HFFc6 (cell line): ENCODE results near the gene SCARB1. TPM values are rescaled to one million over a fixed set of nuclear protein-coding genes. Genes with fewer than 3 reads are reported as not detected.

Experiments used
- DNase-seq: peaks from one replicate; pipeline ENCODE4 v3.0.0-alpha.2; 2018
- H3K27ac Mint-ChIP-seq: 2 replicates; pipeline ENCODE4 v1.8.0; 2020; ENCODE audit warnings: mild to moderate bottlenecking, mixed read lengths
- H3K27me3 Mint-ChIP-seq: 2 replicates; pipeline ENCODE4 v1.8.0; 2021; ENCODE audit warnings: mild to moderate bottlenecking, moderate library complexity, mixed read lengths; ENCODE audit not compliant: insufficient read depth
- H3K36me3 Mint-ChIP-seq: 2 replicates; pipeline ENCODE4 v1.8.0; 2021; ENCODE audit warnings: low read depth, mixed read lengths
- H3K4me1 Mint-ChIP-seq: 2 replicates; pipeline ENCODE4 v1.8.0; 2020; ENCODE audit warnings: low read depth, mixed read lengths
- H3K4me3 Mint-ChIP-seq: 2 replicates; pipeline ENCODE4 v1.8.0; 2020; ENCODE audit warnings: mild to moderate bottlenecking, moderate library complexity, mixed read lengths
- H3K9me3 Mint-ChIP-seq: 2 replicates; pipeline ENCODE4 v1.8.0; 2020; ENCODE audit warnings: mild to moderate bottlenecking, mixed read lengths
- CTCF ChIP-seq: fragments of 200-600 bp; sonication (generic); IDR thresholded peaks from 2 replicates; pipeline ENCODE4 v1.5.0; 2021; ENCODE audit warnings: antibody characterized with exemption, mild to moderate bottlenecking
- total RNA-seq, 6 experiments: library from RNA; stranded (reverse); fragmentation: NEBNext Ultra II Directional; extraction: Animal tissue kit (Norgen Biotek cat#: 25700); gene quantifications; 2 replicates in 1 of 6; 3 replicates in 5 of 6; pipeline ENCODE4 v1.2.3, GENCODE V29; 2021

SCARB1 gene
- total RNA-seq, 6 experiments from 2014 or later = 34.8 to 46.3 (median 36.8) TPM

DNA sequence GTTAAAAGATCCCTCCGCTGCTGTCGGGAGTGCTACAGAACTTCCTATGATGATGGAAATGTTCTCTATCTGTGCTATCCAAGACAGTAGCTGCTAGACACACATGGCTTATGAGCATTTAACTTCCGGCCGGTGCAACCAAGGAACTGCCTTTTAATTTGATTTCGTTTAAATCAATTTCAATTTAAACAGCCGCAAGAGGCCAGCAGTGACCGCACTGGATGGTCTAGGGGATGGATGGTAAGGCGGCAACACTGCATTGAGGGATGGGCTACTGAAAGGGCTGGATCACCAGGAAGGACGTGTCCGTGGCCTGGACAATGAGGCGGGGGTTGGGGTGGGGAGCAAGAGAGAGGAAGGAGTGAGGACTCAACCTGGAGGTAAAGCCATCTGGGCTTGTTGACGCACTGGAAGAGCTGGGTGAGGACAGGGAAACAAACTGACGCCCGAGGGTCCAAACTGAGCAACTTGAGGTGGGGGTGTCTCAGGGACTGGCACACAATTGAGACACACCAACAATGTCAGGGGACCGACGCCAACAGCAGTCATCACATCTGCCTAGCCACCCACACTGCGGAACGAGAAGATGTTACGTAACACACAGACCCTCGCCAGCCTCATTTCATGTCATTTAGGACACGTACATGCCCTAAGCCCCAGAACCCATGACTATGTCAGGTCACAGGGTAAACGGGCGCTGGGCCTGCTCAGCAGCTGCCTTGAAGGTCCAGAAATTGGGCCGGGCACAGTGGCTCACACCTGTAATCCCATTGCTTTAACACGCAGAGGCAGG lies 57.6 kb downstream of the SCARB1 start:
- no peak for DNase-seq

GRCh38 chr12:124805050-124805449 lies 58.6 kb downstream of the SCARB1 start:
- Mint-ChIP-seq H3K27ac (no peak overlapping the region), H3K36me3 (peaks cover 24% of the 10 kb centered on the region; the same call in 1 of the 2 replicates), H3K9me3 (no peaks in the 10 kb centered on the region), H3K4me3 (no peak overlapping the region), H3K27me3 (peaks cover 3% of the 10 kb centered on the region; the same call in 1 of the 2 replicates), H3K4me1 (peaks cover 5% of the 10 kb centered on the region)
- no peak for DNase-seq
- TF ChIP-seq CTCF = no peak

More for the DNA sequence above, 57.6 kb downstream of the SCARB1 start:
- H3K27me3 Mint-ChIP-seq = no peaks in the 10 kb centered on the region; the same call in 1 of the 2 replicates
- H3K27ac Mint-ChIP-seq = no peak overlapping the region
- peaks cover 8% of the 10 kb centered on the region for H3K4me1 Mint-ChIP-seq
- peaks cover 24% of the 10 kb centered on the region; the same call in 1 of the 2 replicates for H3K36me3 Mint-ChIP-seq
- H3K9me3 Mint-ChIP-seq = no peaks in the 10 kb centered on the region
- H3K4me3 Mint-ChIP-seq = no peak overlapping the region
- TF ChIP-seq CTCF = no peak

GRCh38 chr12:124804011-124804621 lies 59.5 kb downstream of the SCARB1 start:
- no peaks in the 10 kb centered on the region for H3K9me3 Mint-ChIP-seq
- peaks cover 24% of the 10 kb centered on the region; the same call in 1 of the 2 replicates for H3K36me3 Mint-ChIP-seq
- H3K27ac Mint-ChIP-seq = no peak overlapping the region
- no peak for TF ChIP-seq CTCF
- no peak overlapping the region for H3K4me3 Mint-ChIP-seq
- H3K27me3 Mint-ChIP-seq = peaks cover 6% of the 10 kb centered on the region; the same call in 1 of the 2 replicates
- DNase-seq = no peak
- no peaks in the 10 kb centered on the region for H3K4me1 Mint-ChIP-seq

GRCh38 chr12:124802361-124802760 lies 61.3 kb downstream of the SCARB1 start:
- DNase-seq = no peak
- Mint-ChIP-seq H3K36me3 (peaks cover 28% of the 10 kb centered on the region; the same call in 1 of the 2 replicates), H3K9me3 (no peaks in the 10 kb centered on the region), H3K27ac (no peak overlapping the region), H3K4me1 (no peaks in the 10 kb centered on the region), H3K27me3 (peaks cover 6% of the 10 kb centered on the region; the same call in 1 of the 2 replicates), H3K4me3 (no peak overlapping the region)
- TF ChIP-seq CTCF = no peak

DNA sequence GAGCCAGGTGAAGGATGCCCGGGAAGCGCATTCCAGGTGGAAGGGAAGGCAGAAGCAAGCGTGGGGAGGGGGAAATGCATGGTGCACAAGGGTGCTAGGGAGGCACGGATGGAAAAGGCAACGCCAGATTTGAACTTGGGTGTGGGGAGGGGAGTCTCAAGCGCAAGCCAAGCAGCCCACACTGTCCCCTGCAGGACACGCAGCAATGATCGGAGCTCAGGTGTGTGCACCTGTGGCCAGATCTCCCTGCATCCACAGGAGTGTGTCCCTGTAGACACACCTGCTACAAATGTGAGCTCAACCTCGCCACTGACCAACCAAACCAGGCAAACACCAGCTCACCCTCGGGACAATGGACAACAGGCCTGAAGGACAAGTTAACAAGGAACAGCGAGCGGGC lies 63.2 kb downstream of the SCARB1 start:
- peaks cover 6% of the 10 kb centered on the region; the same call in 1 of the 2 replicates for H3K27me3 Mint-ChIP-seq
- peaks cover 24% of the 10 kb centered on the region; the same call in 1 of the 2 replicates for H3K36me3 Mint-ChIP-seq
- H3K27ac Mint-ChIP-seq = no peak overlapping the region
- H3K4me1 Mint-ChIP-seq = no peaks in the 10 kb centered on the region
- no peak for DNase-seq
- TF ChIP-seq CTCF = no peak
- no peaks in the 10 kb centered on the region for H3K9me3 Mint-ChIP-seq
- H3K4me3 Mint-ChIP-seq = no peak overlapping the region
